ENCODE data around the gene TCF4. TPM values are rescaled to one million over a fixed set of nuclear protein-coding genes. Genes with fewer than 3 reads are reported as not detected.
A peak's percentile ranks its signal among the peaks of the same experiment; 100 is the strongest.

TCF4 gene
- total and polyA plus RNA-seq, 2 donors, result 12.7 to 36.6 TPM

DNA sequence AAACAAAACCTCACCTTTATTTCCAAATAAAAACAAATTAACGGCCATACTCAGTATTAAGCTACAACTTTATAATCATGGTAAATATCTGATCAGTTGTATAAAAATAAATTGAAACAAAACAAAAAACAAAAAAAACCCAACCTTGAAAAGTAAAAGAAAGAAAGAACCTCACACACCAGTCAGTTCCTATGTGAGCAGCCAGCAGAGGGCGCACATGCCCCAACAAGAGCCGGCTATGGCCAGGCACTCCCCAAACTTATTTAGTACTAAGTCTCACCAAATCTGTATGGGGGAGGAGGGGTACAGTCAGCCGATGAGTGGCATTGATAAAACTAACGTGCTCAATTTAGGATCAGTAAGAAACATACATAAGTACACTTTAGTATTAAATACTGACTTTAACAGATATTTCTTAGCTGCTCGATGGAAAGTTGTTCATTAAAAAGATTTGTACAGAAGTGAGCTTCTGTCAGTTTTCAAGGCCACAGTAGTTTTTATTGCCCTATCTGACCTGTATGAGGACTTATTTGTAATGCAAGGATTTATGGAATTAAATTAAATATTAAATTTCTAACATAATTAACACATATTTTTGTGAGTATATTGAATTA lies 172.6 kb downstream of the TCF4 start:
- Histone ChIP-seq H3K27ac (ENCODE audit: low read depth in 1 of 2, low read length in 1 of 2) (no peak overlapping the region), H3K4me1 (ENCODE audit: control insufficient read depth in 2 of 2, insufficient read depth in 2 of 2, low read length in 2 of 2) (no peaks in the 10 kb centered on the region), H3K36me3 (ENCODE audit: control insufficient read depth in 2 of 2, insufficient read depth in 2 of 2, low read length in 1 of 2) (no peaks in the 10 kb centered on the region), H3K9me3 (ENCODE audit: control insufficient read depth in 2 of 2, insufficient read depth in 1 of 2, low read length in 1 of 2) (no peaks in the 10 kb centered on the region), H3K27me3 (ENCODE audit: control insufficient read depth in 2 of 2, insufficient read depth in 1 of 2, low read length in 1 of 2) (no peaks in the 10 kb centered on the region), H3K4me3 (ENCODE audit: low read length in 2 of 2) (no peak overlapping the region)
- peak; percentile 53 to 86 (median 69) for DNase-seq (ENCODE audit: low read depth in 6 of 9, low spot score in 9 of 9)
- WGBS, result 31% methylated on average over 6 of the region's 6 CpGs

DNA sequence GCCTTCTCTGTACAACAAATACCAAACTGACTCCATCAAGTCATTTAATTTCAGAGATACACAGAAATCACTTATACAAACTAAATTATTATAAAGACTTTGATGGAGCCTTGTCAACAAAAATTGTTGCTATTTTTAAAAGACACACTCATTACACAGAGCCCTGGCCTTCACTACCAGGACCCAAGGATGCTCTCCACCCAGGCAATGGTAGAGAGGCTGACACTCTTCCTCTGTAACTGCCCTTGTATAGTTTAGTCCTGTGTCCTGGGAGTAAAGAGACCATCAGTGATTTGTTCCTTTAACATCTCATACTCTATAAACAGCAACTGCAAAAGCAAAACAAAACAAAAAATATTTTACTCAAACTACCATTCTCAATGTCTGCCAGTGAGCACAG lies 173.5 kb downstream of the TCF4 start:
- DNase-seq (ENCODE audit: low read depth in 6 of 9, low spot score in 9 of 9), result no peak
- no peaks in the 10 kb centered on the region for H3K4me1 ChIP-seq (ENCODE audit: control insufficient read depth in 2 of 2, insufficient read depth in 2 of 2, low read length in 2 of 2)
- H3K27ac ChIP-seq (ENCODE audit: low read depth in 1 of 2, low read length in 1 of 2), result no peak overlapping the region
- H3K9me3 ChIP-seq (ENCODE audit: control insufficient read depth in 2 of 2, insufficient read depth in 1 of 2, low read length in 1 of 2), result no peaks in the 10 kb centered on the region
- H3K36me3 ChIP-seq (ENCODE audit: control insufficient read depth in 2 of 2, insufficient read depth in 2 of 2, low read length in 1 of 2), result no peaks in the 10 kb centered on the region
- no peak overlapping the region for H3K4me3 ChIP-seq (ENCODE audit: low read length in 2 of 2)
- no peaks in the 10 kb centered on the region for H3K27me3 ChIP-seq (ENCODE audit: control insufficient read depth in 2 of 2, insufficient read depth in 1 of 2, low read length in 1 of 2)

DNA sequence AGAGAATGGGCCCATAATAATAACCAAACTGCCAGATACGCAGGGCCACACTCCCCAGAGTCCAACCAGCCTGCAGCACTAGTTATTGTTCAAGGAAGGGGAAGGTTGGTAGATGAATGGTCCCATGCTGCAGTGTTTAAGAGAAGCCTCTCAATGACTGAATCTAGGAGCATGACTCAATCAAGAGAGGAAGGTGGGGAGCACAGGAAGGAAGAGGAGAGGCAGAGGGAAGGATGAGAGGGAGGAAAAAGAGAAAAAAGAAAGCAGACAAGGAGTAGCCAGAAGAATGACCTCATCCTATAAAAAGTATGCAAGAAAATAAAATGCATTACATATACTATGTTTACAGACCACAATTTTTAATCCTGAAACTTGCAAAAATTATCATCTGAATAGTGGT lies 174.5 kb downstream of the TCF4 start:
- DNase-seq (ENCODE audit: low read depth in 6 of 9, low spot score in 9 of 9), result no peak
- 100% methylated on average over 1 of the region's 1 CpG for WGBS

DNA sequence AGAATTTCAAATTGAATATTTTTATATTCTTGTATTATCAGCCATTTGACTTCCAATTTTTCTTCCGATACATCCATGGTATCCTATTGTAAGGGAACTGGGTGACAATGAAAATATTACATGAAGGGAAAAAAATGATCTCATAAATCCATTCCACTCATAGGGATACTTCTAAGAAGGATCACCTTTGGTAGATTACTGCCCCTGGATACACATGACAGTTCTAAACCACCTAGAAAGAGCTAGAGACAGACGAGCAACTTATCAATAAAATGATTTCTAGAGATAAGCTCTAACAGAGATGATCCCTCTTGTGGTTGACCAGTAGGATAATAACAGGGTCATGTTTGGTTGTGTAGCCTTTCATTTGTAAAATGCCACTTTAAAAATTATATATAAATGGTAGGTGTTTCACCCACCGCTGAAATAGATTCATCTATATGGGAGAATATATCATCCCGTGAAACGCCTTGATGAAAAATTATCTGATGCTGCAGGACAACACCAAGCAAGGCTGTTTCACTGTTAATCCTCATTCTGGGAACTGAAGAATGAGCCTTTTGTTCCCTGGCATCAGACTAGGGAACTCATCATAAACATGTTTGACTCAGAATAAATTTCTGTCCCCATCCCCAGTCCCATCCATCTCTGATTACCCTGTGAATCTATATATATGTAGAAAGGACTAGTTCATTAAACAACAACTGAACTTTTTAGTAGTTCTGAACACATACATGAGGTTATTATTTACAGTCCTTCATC lies 180.0 kb downstream of the TCF4 start:
- WGBS, result 99% methylated on average over 5 of the region's 5 CpGs
- Histone ChIP-seq H3K27ac (ENCODE audit: low read depth in 1 of 2, low read length in 1 of 2) (no peak overlapping the region), H3K4me3 (ENCODE audit: low read length in 2 of 2) (no peak overlapping the region), H3K36me3 (ENCODE audit: control insufficient read depth in 2 of 2, insufficient read depth in 2 of 2, low read length in 1 of 2) (no peaks in the 10 kb centered on the region), H3K9me3 (ENCODE audit: control insufficient read depth in 2 of 2, insufficient read depth in 1 of 2, low read length in 1 of 2) (no peaks in the 10 kb centered on the region), H3K27me3 (ENCODE audit: control insufficient read depth in 2 of 2, insufficient read depth in 1 of 2, low read length in 1 of 2) (no peaks in the 10 kb centered on the region), H3K4me1 (ENCODE audit: control insufficient read depth in 2 of 2, insufficient read depth in 2 of 2, low read length in 2 of 2) (no peaks in the 10 kb centered on the region)
- DNase-seq (ENCODE audit: low read depth in 6 of 9, low spot score in 9 of 9), result no peak

More for the DNA sequence above, 174.5 kb downstream of the TCF4 start:
- Histone ChIP-seq H3K27me3 (ENCODE audit: control insufficient read depth in 2 of 2, insufficient read depth in 1 of 2, low read length in 1 of 2) (no peaks in the 10 kb centered on the region), H3K27ac (ENCODE audit: low read depth in 1 of 2, low read length in 1 of 2) (no peak overlapping the region), H3K4me1 (ENCODE audit: control insufficient read depth in 2 of 2, insufficient read depth in 2 of 2, low read length in 2 of 2) (no peaks in the 10 kb centered on the region), H3K4me3 (ENCODE audit: low read length in 2 of 2) (no peak overlapping the region), H3K36me3 (ENCODE audit: control insufficient read depth in 2 of 2, insufficient read depth in 2 of 2, low read length in 1 of 2) (no peaks in the 10 kb centered on the region), H3K9me3 (ENCODE audit: control insufficient read depth in 2 of 2, insufficient read depth in 1 of 2, low read length in 1 of 2) (no peaks in the 10 kb centered on the region)

DNA sequence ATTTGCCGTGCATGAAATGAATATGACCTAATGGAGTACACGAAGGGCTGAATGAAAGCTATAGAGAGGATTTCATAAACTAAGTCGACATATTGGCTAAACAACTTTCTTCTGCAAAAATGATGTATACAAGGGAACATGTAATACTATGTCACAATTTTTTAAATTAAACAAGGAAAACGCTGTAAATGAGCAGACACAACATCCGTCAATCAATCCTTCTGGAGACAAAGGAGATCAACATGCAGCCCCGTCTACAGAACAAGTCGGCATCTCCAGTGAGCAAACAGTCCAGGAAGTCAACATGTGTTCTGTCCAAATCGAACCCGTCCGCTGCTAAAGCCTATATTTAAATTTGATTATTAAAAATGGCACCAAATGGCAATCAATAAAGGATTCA lies 180.8 kb downstream of the TCF4 start:
- WGBS, result 98% methylated on average over 10 of the region's 10 CpGs
- Histone ChIP-seq H3K27ac (ENCODE audit: low read depth in 1 of 2, low read length in 1 of 2) (no peak overlapping the region), H3K4me1 (ENCODE audit: control insufficient read depth in 2 of 2, insufficient read depth in 2 of 2, low read length in 2 of 2) (no peaks in the 10 kb centered on the region), H3K4me3 (ENCODE audit: low read length in 2 of 2) (no peak overlapping the region), H3K9me3 (ENCODE audit: control insufficient read depth in 2 of 2, insufficient read depth in 1 of 2, low read length in 1 of 2) (no peaks in the 10 kb centered on the region), H3K36me3 (ENCODE audit: control insufficient read depth in 2 of 2, insufficient read depth in 2 of 2, low read length in 1 of 2) (no peaks in the 10 kb centered on the region), H3K27me3 (ENCODE audit: control insufficient read depth in 2 of 2, insufficient read depth in 1 of 2, low read length in 1 of 2) (no peaks in the 10 kb centered on the region)
- no peak for DNase-seq (ENCODE audit: low read depth in 6 of 9, low spot score in 9 of 9)

DNA sequence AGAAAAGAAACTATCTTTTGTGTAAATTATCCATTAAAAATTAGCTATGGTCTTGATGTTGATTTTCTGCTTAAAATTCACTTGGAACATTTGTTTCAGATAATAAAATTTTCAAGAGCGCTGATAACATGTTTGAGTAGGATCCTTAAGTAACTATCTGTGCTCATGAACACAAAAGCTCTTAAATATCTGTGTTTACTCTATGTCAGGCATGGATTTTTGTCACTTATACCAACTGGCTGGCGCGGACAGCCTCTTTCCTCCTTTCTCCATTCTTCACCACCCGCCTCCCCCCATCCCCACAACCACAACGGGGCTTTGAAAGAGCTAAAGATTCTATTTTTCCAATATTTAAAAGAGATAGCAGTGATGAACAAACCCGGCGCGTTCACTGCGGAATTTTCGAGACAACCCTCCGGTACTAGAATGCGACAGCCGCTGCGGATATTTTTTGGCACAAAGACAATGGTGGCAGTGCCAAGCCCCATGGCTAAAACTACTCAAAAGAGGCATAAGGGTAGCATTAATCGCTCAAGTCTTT lies 181.5 kb downstream of the TCF4 start:
- DNase-seq (ENCODE audit: low read depth in 6 of 9, low spot score in 9 of 9), result no peak
- H3K36me3 ChIP-seq (ENCODE audit: control insufficient read depth in 2 of 2, insufficient read depth in 2 of 2, low read length in 1 of 2), result no peaks in the 10 kb centered on the region
- no peaks in the 10 kb centered on the region for H3K27me3 ChIP-seq (ENCODE audit: control insufficient read depth in 2 of 2, insufficient read depth in 1 of 2, low read length in 1 of 2)
- no peak overlapping the region for H3K4me3 ChIP-seq (ENCODE audit: low read length in 2 of 2)
- H3K4me1 ChIP-seq (ENCODE audit: control insufficient read depth in 2 of 2, insufficient read depth in 2 of 2, low read length in 2 of 2), result peaks cover 0 to 4% of the 10 kb centered on the region in 2 donors
- WGBS, result 95% methylated on average over 15 of the region's 15 CpGs
- H3K9me3 ChIP-seq (ENCODE audit: control insufficient read depth in 2 of 2, insufficient read depth in 1 of 2, low read length in 1 of 2), result no peaks in the 10 kb centered on the region
- H3K27ac ChIP-seq (ENCODE audit: low read depth in 1 of 2, low read length in 1 of 2), result no peak overlapping the region

DNA sequence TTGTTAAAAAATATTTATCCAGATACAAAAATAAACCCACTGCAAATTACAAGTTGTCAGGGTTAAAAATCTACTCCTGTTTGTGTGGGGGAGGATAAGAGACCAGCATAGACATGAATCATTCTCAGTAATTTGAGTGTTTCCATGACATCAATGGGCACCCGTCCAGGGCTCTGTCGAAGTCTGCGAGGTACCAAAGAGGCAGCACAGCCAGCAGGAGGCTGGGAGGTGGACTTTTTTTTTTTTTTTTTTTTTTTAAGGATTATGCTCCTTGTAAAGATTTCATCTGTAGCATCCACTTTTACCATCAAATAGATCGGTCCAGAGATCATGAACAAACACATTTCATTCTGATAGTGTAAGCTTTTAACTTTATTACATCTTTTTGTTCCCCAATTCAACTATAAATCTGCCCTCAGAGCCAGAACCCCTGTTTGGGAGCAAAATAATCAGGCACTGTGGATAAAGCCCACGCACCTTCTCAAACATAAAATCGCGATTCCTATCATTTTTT lies 182.0 kb downstream of the TCF4 start:
- H3K9me3 ChIP-seq (ENCODE audit: control insufficient read depth in 2 of 2, insufficient read depth in 1 of 2, low read length in 1 of 2), result no peaks in the 10 kb centered on the region
- no peak overlapping the region for H3K4me3 ChIP-seq (ENCODE audit: low read length in 2 of 2)
- WGBS, result 90% methylated on average over 7 of the region's 7 CpGs
- H3K27ac ChIP-seq (ENCODE audit: low read depth in 1 of 2, low read length in 1 of 2), result peak overlapping the region in 1 of 2 donors; percentile 50
- no peaks in the 10 kb centered on the region for H3K36me3 ChIP-seq (ENCODE audit: control insufficient read depth in 2 of 2, insufficient read depth in 2 of 2, low read length in 1 of 2)
- peak in 1 of 9 donors; percentile 40 for DNase-seq (ENCODE audit: low read depth in 6 of 9, low spot score in 9 of 9)
- peaks cover 0 to 4% of the 10 kb centered on the region in 2 donors for H3K4me1 ChIP-seq (ENCODE audit: control insufficient read depth in 2 of 2, insufficient read depth in 2 of 2, low read length in 2 of 2)
- H3K27me3 ChIP-seq (ENCODE audit: control insufficient read depth in 2 of 2, insufficient read depth in 1 of 2, low read length in 1 of 2), result no peaks in the 10 kb centered on the region

DNA sequence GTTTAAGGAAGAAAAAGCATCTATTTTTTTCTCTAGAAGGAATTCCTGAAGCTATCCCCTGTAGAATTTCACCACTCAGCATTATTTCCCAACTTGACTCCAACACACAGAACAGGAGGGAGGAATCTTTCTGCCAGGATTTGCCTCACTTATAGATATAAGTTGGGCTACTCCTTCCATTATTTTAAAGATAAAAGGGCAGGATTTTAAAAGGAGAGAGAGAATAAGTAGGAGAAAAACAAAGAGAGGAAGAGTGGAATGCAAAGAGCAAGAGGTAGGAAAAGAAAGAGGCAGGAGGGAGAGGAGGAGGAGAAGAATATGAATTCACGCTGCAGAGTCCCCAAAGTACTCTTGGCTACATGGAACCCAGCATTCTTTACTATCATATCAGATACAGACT lies 182.5 kb downstream of the TCF4 start:
- Histone ChIP-seq H3K4me1 (ENCODE audit: control insufficient read depth in 2 of 2, insufficient read depth in 2 of 2, low read length in 2 of 2) (peaks cover 0 to 4% of the 10 kb centered on the region in 2 donors), H3K36me3 (ENCODE audit: control insufficient read depth in 2 of 2, insufficient read depth in 2 of 2, low read length in 1 of 2) (no peaks in the 10 kb centered on the region), H3K27me3 (ENCODE audit: control insufficient read depth in 2 of 2, insufficient read depth in 1 of 2, low read length in 1 of 2) (no peaks in the 10 kb centered on the region), H3K27ac (ENCODE audit: low read depth in 1 of 2, low read length in 1 of 2) (peak overlapping the region in 1 of 2 donors; percentile 50), H3K4me3 (ENCODE audit: low read length in 2 of 2) (no peak overlapping the region), H3K9me3 (ENCODE audit: control insufficient read depth in 2 of 2, insufficient read depth in 1 of 2, low read length in 1 of 2) (no peaks in the 10 kb centered on the region)
- DNase-seq (ENCODE audit: low read depth in 6 of 9, low spot score in 9 of 9), result no peak
- 91% methylated on average over 1 of the region's 1 CpG for WGBS

DNA sequence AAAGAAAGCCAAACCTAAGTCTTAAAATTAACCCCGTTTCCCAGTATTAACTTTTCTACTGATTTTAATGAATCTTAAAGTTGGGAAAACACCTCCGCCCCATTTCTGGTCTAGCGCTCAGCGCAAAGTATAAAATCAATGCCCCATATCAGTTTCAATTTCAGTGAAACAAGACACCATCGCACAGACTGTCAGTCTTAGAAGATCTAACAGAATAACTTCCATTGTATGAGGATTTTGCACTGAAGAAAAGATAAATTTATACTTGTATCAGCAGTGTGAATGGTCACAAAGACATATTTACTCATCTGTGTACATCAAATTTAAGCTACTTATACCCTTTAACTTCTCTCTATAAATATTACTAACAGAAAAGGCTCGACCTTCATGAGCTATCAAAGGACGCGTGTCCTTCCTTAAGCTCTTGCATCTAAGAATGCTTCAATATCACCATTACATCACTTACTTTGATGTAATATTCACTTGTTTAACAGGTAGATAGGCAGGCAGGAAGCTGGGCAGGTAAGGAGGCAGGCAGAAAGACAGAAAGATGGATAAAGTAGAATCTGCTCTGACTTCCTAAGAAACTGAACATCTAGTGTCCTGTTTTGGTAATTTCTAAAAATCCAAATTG lies 183.0 kb downstream of the TCF4 start:
- Histone ChIP-seq H3K27me3 (ENCODE audit: control insufficient read depth in 2 of 2, insufficient read depth in 1 of 2, low read length in 1 of 2) (no peaks in the 10 kb centered on the region), H3K27ac (ENCODE audit: low read depth in 1 of 2, low read length in 1 of 2) (peak overlapping the region; percentile 49 to 50), H3K4me1 (ENCODE audit: control insufficient read depth in 2 of 2, insufficient read depth in 2 of 2, low read length in 2 of 2) (peaks cover 0 to 4% of the 10 kb centered on the region in 2 donors), H3K4me3 (ENCODE audit: low read length in 2 of 2) (no peak overlapping the region), H3K36me3 (ENCODE audit: control insufficient read depth in 2 of 2, insufficient read depth in 2 of 2, low read length in 1 of 2) (no peaks in the 10 kb centered on the region), H3K9me3 (ENCODE audit: control insufficient read depth in 2 of 2, insufficient read depth in 1 of 2, low read length in 1 of 2) (no peaks in the 10 kb centered on the region)
- no peak for DNase-seq (ENCODE audit: low read depth in 6 of 9, low spot score in 9 of 9)
- WGBS, result 94% methylated on average over 8 of the region's 8 CpGs

Measured in thymus (tissue), 11 donors.